ENCODE data around the gene DYSF. TPM values are rescaled to one million over a fixed set of nuclear protein-coding genes. Genes with fewer than 3 reads are reported as not detected.

Gene DYSF
- polyA plus RNA-seq, 12 donors, result 53.5 to 196 (median 112) TPM

DNA sequence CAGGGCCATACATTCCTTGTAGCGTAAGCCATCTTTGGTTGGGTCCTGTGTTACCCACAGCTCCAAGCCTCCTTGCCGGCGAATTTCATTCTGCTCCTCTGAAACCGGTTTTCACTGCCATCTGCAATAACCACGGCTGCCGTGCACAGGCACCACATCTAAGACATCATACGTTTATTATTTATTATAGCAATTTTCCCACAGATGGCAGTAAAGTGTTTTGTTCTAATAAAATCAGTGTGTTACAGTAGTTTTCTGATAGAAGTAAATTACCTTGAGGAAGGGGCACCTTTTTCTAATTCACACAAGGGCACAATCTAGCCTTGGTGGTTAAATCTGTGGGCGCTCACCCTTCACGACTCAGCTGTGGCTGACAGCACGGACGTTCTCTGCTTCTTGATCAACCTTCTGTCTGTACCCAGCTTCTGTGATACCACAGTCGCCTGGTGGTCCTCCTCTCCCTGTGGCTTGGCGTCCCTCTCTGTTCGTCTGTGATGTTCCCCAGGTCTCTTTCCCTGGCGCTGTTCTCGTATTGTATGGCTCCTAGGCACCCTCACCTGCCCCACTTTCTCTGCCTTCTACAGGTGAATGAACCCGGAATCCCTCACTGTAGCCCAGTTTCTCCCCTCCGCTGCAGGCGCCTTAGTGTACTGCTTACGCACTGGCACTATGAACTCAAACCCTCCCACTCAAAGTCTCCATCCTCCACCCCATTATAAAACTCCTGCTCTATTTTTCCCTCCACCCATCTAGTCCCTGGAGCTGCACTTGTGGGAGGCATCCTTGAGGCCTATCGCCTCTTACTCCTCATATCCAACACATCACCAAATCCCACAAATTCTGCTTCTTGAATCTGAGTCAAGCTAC, 236.8 kb downstream of the DYSF start:
- DNase-seq, result no peak

DNA sequence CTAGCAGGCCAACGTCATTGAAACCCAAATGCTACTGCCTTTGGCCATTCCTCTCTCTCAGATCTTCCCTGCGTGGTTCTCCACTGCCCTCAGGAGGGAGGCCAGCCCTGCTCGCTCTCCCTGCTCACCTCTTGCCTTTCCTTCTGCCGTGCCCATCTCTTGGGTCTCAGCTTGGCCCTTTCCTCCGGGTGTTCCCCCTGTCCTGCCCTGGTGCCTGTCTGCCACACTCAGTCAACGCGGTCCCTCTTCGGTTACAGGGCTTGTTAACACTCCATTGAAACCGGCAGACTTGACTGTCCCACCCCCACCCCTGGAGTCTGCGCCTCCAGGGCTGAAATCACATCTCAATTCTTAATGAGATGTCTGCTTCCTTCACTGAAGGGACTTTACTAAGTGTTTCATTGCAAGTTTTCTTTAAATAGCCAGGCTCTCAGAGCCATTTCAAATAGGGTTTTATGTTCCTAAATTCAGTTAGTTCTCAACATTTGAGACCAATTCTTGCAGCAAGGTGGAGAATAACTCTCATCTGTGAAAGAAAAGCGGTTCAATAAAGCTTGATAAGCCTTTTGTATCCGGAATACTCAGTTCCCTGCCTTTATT, 237.6 kb downstream of the DYSF start:
- no peak for DNase-seq

DNA sequence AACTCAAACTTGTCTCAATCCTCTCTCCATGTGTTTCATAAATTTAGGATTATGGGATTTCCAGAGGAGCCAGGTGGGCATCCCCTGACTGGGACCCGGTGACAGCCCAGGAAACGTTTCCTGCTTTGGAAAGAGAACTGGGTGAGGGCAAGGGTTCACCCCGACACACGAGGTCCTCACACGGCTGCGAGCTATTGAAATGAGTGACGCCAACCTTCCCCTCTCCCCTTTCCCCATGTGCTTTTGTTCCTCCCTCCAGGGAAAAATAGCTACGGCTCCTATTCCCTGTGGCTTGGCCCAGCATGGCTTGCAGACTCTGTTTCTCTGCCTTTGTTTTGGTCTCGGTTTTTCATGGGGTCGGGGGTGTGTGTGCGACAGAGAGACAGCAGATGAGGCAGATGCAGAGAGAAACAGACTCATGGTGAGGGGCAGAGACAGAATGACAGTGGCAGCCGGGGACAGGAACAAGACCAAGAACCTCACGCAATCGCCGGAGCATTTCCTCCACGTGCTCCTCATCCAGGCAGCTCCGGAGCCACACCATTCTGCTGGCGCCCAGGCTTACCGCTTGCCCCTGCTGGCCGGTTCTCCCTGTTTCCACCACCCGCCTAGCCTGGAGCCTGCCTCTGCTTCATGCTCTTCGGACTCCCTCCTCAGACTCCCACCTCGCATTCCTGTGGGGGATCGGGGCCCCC, 238.5 kb downstream of the DYSF start:
- DNase-seq, result no peak

GRCh38 chr2:71692621-71693277, 239.4 kb downstream of the DYSF start:
- no peak for DNase-seq

DNA sequence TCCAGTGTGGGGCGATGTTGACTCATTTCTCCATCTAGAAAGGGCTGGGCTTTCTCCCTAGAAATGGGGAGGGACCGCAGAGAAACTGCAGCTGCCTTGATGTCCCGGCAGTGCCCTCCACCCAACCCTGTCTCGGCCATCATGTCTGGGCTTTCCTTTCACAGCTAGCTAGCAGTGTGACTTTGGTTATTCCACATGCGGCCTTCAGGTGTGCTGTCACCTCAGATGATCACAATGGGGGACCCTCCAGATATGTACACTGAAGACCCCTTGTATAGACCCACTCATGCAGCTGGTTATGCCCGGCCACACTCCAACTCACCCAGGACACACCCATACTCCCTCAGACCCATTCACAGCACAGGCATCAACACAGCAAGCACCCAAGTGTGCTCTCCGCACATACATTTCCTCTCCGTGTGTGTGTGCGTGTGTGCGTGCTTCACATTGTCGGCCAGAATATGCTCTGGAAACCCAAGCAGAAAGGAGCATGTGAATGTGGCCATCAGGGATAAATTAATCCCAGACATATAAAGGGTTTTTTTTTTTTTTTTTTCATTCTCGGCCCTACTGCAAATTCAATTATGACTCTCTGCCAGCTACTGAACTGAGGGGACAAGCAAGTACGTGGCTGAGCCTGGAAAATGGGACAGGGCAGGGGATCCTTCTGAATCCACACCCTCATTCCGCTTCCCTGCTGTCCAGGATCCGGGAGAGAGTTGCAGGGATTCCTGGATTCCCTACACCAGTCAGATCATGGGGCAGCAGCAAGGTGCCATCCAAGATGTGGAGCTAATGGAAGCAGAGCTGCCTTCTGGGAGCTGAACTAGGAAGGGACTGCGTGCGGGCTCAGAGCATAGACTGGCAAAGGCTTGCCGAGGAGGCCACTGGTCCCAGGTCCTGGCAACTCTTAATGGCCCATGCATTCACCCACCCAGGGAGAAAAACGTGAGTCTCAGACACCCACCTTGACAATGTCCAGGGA, 240.2 kb downstream of the DYSF start:
- DNase-seq, result peak; percentile 49

DNA sequence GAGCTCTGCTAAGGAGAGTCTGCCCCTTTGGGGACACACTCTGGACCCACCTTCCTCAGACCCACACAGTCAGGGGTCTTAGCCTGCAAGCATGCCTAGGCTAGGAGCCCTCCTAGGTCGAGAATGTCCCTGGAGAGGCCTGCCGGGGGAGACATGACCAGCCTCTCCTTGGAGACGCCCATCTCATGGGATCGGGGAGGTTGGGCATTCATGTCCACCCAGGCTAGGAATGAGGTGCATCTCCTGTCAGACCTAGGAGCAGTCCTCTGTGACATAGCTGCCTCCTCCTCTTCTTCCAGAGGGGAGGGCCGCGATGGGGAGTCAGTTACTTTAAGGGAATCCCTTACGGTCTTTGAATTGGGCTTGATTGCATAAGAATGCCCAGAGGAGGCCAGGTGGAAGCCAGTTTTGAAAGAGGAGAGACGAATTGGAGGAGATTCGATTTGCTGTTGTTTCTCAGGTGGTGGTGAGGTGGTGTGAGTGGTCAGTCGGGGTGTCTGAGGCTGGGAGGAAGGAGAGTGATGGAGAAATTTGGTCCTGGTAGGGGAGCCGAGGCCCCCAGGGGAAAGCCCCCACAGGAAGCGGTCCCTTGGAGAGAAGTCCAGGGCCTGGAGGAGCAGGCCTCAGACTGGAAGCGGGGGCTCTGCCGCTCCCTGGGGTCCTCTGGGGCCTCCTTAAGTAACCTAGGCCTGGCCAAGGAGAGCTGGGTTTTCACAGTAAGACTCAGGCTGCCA, 241.3 kb downstream of the DYSF start:
- no peak for DNase-seq

DNA sequence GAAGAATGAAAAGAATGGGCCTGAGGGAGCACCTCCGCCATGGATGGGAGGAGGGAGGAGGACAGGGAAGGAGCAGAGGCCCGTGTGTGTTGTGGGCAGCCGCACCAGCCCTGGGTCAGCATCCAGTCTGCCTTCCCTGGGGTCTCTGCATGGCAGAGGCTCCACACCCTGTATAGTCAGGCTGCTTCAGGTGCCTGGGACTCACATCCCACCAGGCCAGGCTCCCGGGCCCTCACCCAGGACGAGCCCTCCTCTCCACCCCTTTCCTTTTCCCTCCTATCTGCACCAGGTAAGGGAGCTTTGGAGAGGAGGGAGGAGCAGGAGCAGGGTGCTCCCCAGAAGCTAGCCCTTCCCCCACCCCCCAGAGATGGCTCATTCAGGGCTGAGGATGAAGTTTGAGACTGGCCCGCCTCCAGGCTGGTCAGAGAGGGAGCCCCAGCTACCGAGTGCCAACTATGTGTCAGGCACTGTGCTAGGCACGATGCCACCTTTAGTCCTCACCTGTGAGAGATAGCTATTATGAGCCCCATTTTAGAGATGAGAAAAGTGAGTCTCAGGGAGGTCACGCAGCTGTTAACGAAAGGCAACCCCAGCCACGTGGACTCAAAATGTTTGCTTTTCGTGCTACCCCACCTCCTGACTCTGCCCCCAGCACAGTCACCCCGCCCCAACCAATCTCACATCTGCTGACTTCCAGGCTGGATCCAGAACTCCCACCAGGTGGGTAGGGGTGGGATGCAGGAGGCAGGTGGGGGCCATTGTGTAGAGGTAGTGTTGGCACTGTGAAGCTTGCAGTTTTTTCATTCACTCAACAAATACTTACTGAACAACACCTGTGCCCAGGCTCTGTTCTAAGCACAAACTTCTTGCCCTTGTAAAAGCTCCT, 242.1 kb downstream of the DYSF start:
- no peak for DNase-seq

GRCh38 chr2:71696381-71696780, 243.0 kb downstream of the DYSF start:
- no peak for DNase-seq

- no peak for DNase-seq
Measured at GRCh38 chr2:71697106-71698004, 244.0 kb downstream of the DYSF start.

DNA sequence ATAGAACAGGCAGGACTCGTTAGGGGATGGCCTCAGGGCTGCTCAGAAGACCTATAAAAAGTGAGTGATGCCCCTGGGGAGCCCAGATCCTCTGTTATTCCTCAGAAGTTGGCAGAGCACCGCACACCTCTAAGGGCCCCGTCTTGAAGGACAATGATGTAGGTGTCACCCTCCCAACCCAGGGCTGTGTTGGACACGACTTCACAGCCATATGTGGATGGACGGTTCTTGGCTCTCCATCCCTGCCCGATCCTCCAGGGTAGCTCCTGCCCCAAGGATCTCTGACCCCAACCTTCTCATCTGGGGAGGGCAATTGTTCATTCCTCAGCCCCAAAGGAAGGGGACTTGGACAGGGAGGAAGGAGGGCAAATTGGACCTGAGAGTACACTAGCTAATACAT, 246.1 kb downstream of the DYSF start:
- DNase-seq, result no peak

- no peak for DNase-seq
Measured at GRCh38 chr2:71700041-71700657, 246.8 kb downstream of the DYSF start.

DNA sequence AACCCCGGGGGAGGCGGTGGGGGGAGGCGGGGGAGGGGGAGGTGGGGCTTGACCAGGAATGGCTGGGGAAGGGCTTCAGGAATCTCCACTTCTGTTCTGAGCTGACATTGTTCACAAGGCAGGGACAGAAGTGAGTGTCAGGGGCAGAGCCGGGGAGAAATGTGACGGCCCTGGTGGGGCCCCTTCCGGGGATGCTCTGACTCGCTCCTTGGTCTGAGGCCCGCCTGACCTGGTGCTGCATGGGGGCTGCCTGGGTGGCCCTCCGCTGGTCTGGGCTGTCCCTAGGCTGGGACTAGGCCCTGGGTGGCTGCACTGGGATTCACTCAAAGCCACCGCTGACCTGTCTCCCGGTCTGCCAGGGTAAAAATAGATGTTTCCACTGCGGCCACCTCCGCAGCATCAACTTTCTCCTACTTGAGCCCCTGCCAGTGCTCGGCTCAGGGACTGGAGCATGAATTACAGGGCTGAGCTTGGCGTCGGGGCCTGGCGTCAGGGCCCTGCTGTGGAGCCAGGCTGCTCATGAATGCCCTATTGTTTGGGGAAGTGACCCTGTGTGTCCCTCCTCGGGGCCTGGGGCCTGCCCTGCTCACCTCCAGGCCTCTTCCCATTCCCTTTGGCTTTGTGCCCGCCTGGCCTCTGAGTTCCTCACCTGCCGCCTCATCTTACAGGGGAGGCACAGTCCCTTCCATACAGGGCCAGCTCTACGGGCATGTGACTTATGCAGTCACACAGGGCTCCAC, 247.5 kb downstream of the DYSF start:
- peak; percentile 85 for DNase-seq

GRCh38 chr2:71702071-71702970, 249.0 kb downstream of the DYSF start:
- no peak for DNase-seq

DNA sequence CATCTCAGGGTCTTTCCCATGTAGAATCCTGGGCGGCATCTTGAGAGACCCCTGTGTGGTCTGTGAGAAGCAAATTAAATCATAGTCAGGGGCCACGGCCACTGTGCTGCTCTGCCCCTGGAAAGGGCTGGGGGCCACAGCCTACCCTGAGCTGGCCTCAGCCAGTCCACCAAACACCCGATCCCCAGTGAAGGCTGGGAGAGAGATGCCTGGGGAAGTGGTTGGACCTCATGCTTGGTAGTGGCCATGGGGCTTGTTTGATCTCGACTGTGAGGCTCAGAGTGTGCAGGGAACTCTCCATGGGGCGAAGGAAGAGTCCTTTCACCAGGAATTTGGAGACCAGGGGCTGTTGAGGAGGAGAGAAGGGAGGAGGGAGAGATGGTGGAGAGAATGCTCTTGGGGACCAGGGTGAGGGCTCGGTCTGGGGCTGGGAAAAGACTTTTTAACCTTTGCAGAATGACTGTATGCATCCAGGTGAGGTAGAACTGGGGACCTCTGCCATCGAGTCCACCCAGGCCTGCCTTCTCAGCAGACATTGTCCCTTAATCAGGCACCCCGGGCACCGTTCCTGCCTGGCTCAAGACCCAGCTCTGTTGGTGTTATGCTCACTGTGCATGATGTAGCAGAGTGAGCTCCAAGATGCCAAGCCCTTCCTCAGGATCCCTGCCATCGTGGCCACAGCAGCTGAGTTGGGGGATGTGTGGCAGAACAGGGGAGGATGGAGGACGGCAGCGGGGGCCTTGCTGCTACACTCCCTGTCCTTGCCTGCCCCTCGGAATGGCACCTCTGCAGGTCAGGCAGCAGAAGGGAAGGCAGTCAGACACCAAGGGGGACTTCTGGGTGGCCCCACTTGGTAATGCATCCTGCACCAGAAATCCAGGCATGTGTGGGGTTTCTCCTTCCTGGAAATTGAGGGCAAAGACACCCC, 249.9 kb downstream of the DYSF start:
- DNase-seq, result no peak

GRCh38 chr2:71704131-71704561, 250.8 kb downstream of the DYSF start:
- no peak for DNase-seq
